ENCODE results near the gene SNAP91.
"Not testable (repeated sequence)": the region's sequence is repeated elsewhere in the genome, so short reads cannot be mapped to it uniquely, and the experiment has no call there.

Gene SNAP91

GRCh38 chr6:83615025-83615999, 93.6 kb downstream of the SNAP91 start:
- no peak for DNase-seq

- no peak for DNase-seq
Observed at GRCh38 chr6:83613378-83613777, 95.5 kb downstream of the SNAP91 start.

DNA sequence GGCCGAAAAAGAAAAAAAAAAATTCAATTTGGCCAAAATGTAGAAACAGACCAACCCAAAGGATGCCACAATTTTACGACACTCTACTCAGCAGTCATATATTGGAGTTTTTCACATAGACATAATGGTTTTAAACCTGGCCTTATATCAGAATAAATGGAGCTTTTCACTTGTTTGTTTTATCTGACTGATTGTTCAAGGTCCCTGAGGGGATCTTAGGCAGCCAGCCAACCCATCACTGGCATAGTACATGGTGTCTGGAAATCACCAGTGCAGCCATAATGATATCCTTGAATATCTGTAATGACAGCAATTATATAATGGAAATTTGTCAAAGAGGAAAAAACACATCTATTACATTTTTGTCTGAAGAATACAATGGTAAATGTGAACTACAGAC, 99.7 kb downstream of the SNAP91 start:
- DNase-seq = no peak

- no peak for DNase-seq
Observed at GRCh38 chr6:83605517-83605916, 103.4 kb downstream of the SNAP91 start.

DNA sequence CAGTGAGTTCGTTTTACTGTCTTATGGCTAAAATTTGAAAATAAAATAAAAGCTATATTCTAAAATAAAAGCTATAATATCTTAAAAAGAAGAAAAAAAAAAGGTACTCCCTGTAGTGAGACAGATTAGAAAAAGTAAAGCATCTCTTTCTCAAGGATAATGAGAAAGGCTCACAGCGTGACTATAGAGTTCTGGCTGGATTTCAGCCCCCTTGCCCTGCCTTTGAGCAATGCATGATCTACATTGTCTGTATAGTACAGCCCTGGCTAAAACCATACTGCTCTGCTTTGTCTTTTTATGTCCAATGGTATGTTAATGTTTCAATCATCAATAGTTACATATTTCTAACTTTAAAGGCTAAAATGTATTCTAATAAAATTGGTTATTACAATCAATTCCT, 105.3 kb downstream of the SNAP91 start:
- DNase-seq = no peak

GRCh38 chr6:83601119-83601518, 107.8 kb downstream of the SNAP91 start:
- DNase-seq = no peak

GRCh38 chr6:83600459-83600858, 108.4 kb downstream of the SNAP91 start:
- no peak for DNase-seq

- no peak for DNase-seq
Observed at GRCh38 chr6:83597511-83597910, 111.4 kb downstream of the SNAP91 start.

GRCh38 chr6:83597051-83597450, 111.8 kb downstream of the SNAP91 start:
- no peak for DNase-seq

- DNase-seq = no peak
Observed at GRCh38 chr6:83594941-83595340, 114.0 kb downstream of the SNAP91 start.

DNA sequence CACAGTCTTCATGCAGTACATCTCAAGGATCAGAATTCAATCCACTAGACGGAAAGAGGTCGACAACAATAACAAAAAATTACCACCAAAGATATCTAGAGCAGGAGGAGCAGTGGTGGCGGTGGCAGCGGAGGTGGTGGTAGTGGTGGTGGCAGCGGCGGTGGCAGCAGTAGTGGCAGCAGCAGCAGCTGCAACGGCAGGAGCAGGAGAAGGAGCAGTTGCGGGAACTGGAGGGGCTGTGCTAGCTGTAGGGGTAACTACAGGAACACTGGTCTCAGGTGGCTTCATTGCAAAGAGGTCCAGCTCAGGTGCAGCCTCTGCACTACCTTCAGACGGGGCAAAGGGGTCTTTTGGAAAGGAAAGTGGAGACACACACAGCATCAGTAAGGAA, 115.5 kb downstream of the SNAP91 start:
- no peak for DNase-seq

DNA sequence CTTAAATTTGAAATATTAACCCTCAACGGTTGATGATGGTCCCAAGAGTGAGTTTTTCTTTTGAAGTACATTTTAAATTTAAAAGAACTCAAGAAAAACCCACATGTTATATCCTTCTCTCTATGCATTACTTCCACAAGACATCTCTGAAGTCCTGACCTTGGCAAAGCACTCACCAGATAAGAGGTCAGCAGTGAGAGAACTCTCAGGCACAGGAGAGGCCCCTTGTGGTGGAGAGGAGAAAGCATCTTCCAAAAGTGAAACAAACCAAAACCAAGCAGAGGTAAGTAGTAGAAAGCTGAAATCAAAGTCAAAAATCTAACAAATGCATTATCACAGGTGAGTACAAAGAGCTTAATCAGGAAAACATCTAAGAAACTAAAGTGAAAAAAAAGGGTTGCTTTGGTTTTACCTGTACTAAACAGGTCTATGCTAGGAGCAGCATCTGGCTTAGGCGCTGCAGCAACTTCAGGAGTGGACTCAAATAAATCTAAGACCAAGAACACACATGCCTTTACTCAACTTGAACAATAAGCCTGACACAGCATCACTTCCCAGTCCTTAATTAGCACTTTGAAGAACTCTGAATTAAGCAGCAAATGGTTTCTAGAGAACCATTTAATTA, 116.0 kb downstream of the SNAP91 start:
- no peak for DNase-seq

- no peak for DNase-seq
Observed at GRCh38 chr6:83590416-83590815, 118.5 kb downstream of the SNAP91 start.

DNA sequence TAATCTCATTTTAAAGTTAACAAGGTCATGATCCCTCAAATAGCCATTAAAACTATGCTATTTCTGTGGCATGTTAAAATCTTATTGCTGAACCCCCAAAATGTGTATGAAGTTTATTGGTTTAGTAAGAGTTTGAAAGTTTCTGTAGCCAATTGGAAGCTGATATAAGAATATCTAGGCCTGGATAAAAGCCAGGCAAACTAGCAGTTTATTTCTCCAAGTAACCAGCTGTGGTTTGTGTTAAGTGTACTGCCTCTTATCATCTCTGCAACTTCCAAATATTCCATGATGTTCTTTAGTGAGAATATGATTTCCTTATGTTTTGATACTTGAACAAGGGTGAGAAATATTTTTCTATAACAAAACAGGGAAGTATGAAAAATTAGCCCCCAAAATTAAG, 119.8 kb downstream of the SNAP91 start:
- DNase-seq = no peak

DNA sequence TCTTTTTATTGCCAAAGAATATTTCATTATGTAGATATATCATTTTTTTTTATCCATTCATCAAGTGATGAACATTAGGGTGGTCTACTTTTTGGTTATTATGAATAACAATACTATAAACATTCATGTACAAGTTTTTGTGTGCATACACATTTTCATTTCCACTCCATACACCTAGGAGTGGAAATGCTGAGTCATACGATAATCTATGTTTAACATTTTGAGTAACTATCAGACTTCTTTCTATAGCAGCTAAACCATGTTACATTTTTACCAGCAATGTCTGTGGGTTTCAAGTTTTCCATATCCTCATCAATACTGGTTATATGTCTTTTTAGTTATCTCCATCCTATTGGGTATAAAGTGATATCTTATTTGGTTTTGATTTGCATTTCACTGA, 130.8 kb downstream of the SNAP91 start:
- no peak for DNase-seq

GRCh38 chr6:83574783-83575182, 134.1 kb downstream of the SNAP91 start:
- DNase-seq = no peak

GRCh38 chr6:83571663-83572185, 137.2 kb downstream of the SNAP91 start:
- DNase-seq = not testable (repeated sequence)

DNA sequence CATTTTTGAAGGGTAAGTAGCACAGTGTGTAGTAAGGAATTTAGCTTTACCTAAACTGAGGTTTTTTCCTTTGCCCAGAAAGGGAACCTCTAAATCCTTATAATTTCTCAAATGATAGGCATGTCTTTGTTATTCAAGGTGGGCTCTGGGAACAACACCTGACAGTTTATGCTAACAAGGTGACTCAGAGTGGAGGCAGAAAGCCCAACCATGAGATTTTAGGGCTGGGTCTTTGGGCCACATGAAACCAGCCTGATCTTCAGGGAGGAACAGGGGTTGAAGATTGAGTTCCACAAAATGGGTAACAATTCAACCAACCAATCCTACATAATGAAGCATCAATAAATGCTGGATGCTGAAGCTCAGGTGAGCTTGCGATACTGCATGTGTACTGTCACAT, 149.9 kb downstream of the SNAP91 start:
- DNase-seq = no peak

DNA sequence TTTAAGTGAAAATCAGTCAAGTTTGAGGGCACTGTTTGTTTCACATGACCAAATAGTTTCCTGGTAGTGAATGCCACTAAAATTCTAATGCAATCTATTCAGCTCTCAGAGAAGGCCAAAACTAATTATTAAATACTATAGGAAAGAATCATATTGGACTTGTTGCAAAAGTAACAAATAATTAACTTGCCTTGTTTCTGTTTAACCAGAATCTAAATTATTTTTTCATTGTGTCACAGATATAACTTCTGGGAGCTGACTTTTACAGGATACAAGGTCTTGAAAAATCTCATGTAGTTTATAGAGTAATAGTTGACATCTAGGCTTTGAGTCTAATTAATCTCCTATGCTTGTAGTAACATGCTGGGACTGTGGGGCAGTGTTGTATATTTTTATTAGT, 152.0 kb downstream of the SNAP91 start:
- no peak for DNase-seq

- not testable (repeated sequence) for DNase-seq
Observed at GRCh38 chr6:83551748-83552147, 157.2 kb downstream of the SNAP91 start.

- not testable (repeated sequence) for DNase-seq
Observed at GRCh38 chr6:83550482-83550881, 158.4 kb downstream of the SNAP91 start.

- no peak for DNase-seq
Observed at GRCh38 chr6:83546636-83547035, 162.3 kb downstream of the SNAP91 start.

- no peak for DNase-seq
Observed at GRCh38 chr6:83539678-83540077, 169.2 kb downstream of the SNAP91 start.
